ENCODE results near the gene RFTN1. TPM values are rescaled to one million over a fixed set of nuclear protein-coding genes. Genes with fewer than 3 reads are reported as not detected.
A peak's percentile ranks its signal among the peaks of the same experiment; 100 is the strongest.

The RFTN1 gene
- total and polyA plus RNA-seq, 11 donors = 17.1 to 40.8 (median 26.4) TPM

- Histone ChIP-seq H3K4me1 (peaks cover 0 to 15% (median 6%) of the 10 kb centered on the region in 12 donors), H3K36me3 (no peaks in the 10 kb centered on the region), H3K9me3 (peaks cover 0 to 9% (median 0%) of the 10 kb centered on the region in 12 donors), H3K27me3 (no peaks in the 10 kb centered on the region), H3K4me3 (no peak overlapping the region), H3K27ac (peak overlapping the region in 4 of 12 donors; percentile 16 to 42 (median 26))
- peak; percentile 97 to 98 (median 98) for ATAC-seq
- 51 to 61% (median 55%) methylated on average over 4 of the region's 4 CpGs for WGBS, 4 donors
- intact Hi-C loops (cut with DNase I) = no loop called here
- peak in 4 of 5 donors; percentile 49 to 80 (median 62) for DNase-seq
- TF ChIP-seq CTCF (IDR thresholded peaks at IDR 0.05) = no peak
- TF ChIP-seq POLR2A (IDR thresholded peaks at IDR 0.05) = no peak
Observed at GRCh38 chr3:16528581-16528993, 15.1 kb upstream of the RFTN1 start.

GRCh38 chr3:16528106-16528505 lies 14.6 kb upstream of the RFTN1 start:
- TF ChIP-seq CTCF (IDR thresholded peaks at IDR 0.05) (no peak), POLR2A (IDR thresholded peaks at IDR 0.05) (no peak)
- peaks cover 0 to 9% (median 0%) of the 10 kb centered on the region in 12 donors for H3K9me3 ChIP-seq
- H3K36me3 ChIP-seq = no peaks in the 10 kb centered on the region
- intact Hi-C loops (cut with DNase I) = no loop called here
- H3K27me3 ChIP-seq = no peaks in the 10 kb centered on the region
- no peak overlapping the region for H3K4me3 ChIP-seq
- peak overlapping the region in 4 of 12 donors; percentile 16 to 42 (median 26) for H3K27ac ChIP-seq
- no peak for DNase-seq
- ATAC-seq = peak in 1 of 4 donors; percentile 12
- 94 to 98% (median 96%) methylated on average over 5 of the region's 5 CpGs for WGBS, 4 donors
- H3K4me1 ChIP-seq = peaks cover 0 to 15% (median 6%) of the 10 kb centered on the region in 12 donors

GRCh38 chr3:16524196-16524595 lies 10.7 kb upstream of the RFTN1 start:
- TF ChIP-seq CTCF (IDR thresholded peaks at IDR 0.05) (no peak), POLR2A (IDR thresholded peaks at IDR 0.05) (no peak)
- peaks cover 0 to 19% (median 5%) of the 10 kb centered on the region in 12 donors for H3K4me1 ChIP-seq
- H3K36me3 ChIP-seq = no peaks in the 10 kb centered on the region
- intact Hi-C loops (cut with DNase I) = loop anchor here in 1 of 10 donors (5.0 kb wide), 1 partner anchor 232 kb away; no protein-coding TSS in a partner anchor
- ATAC-seq = no peak
- peaks cover 0 to 9% (median 0%) of the 10 kb centered on the region in 12 donors for H3K9me3 ChIP-seq
- no peak overlapping the region for H3K27ac ChIP-seq
- 82 to 95% (median 88%) methylated on average over 2 of the region's 2 CpGs for WGBS, 4 donors
- no peak overlapping the region for H3K4me3 ChIP-seq
- H3K27me3 ChIP-seq = no peaks in the 10 kb centered on the region
- DNase-seq = no peak

GRCh38 chr3:16523778-16524177 lies 10.3 kb upstream of the RFTN1 start:
- Histone ChIP-seq H3K9me3 (peaks cover 0 to 9% (median 0%) of the 10 kb centered on the region in 12 donors), H3K4me1 (peaks cover 0 to 15% (median 4%) of the 10 kb centered on the region in 12 donors), H3K27ac (no peak overlapping the region), H3K36me3 (no peaks in the 10 kb centered on the region), H3K27me3 (no peaks in the 10 kb centered on the region), H3K4me3 (no peak overlapping the region)
- WGBS, 4 donors = 88 to 93% (median 91%) methylated on average over 2 of the region's 2 CpGs
- intact Hi-C loops (cut with DNase I) = loop anchor here in 1 of 10 donors (5.0 kb wide), 1 partner anchor 231 kb away; no protein-coding TSS in a partner anchor
- no peak for DNase-seq
- ATAC-seq = no peak
- TF ChIP-seq POLR2A (IDR thresholded peaks at IDR 0.05) (no peak), CTCF (IDR thresholded peaks at IDR 0.05) (no peak)

Data from heart left ventricle (tissue), 16 donors.